GM13976 (cell line): ENCODE measurements around the gene DNM1.

Experiments
- DNase-seq: peaks from one replicate; pipeline ENCODE4 v3.0.0; 2012; ENCODE audit warnings: low spot score
- CTCF ChIP-seq: IDR thresholded peaks from 2 replicates; pipeline ENCODE4 v1.5.1; 2012; ENCODE audit warnings: borderline replicate concordance, mild to moderate bottlenecking; ENCODE audit not compliant: insufficient read depth; ENCODE audit errors: extremely low read depth, missing control alignments, control extremely low read depth
- in situ Hi-C: fragments of 300-500 bp; cut with MboI; formaldehyde crosslinking; loops from one replicate; pipeline ENCODE4 v1.12.0; 2022; ENCODE audit warnings: low sequenced_read_pairs, mixed read lengths, inconsistent platforms; ENCODE audit not compliant: unreplicated experiment

The DNM1 gene

GRCh38 chr9:128203024-128203706, at the start of gene DNM1:
Gene DNM1 (plus strand): TSS chr9:128203379. CDS start chr9:128203471, 92 bp downstream.
- DNase-seq, result peak; percentile 99
- in situ Hi-C loops, result no loop called here
- TF ChIP-seq CTCF, result peak; percentile 96

- TF ChIP-seq CTCF, result no peak
- in situ Hi-C loops, result no loop called here
- no peak for DNase-seq
Measured at GRCh38 chr9:128153947-128154695, 49.1 kb upstream of the DNM1 start.

- TF ChIP-seq CTCF, result no peak
- in situ Hi-C loops, result no loop called here
- DNase-seq, result no peak
Measured at GRCh38 chr9:128155736-128156500, 47.3 kb upstream of the DNM1 start.

GRCh38 chr9:128159522-128159783, 43.7 kb upstream of the DNM1 start:
- DNase-seq, result peak; percentile 68
- in situ Hi-C loops, result no loop called here
- TF ChIP-seq CTCF, result no peak

DNA sequence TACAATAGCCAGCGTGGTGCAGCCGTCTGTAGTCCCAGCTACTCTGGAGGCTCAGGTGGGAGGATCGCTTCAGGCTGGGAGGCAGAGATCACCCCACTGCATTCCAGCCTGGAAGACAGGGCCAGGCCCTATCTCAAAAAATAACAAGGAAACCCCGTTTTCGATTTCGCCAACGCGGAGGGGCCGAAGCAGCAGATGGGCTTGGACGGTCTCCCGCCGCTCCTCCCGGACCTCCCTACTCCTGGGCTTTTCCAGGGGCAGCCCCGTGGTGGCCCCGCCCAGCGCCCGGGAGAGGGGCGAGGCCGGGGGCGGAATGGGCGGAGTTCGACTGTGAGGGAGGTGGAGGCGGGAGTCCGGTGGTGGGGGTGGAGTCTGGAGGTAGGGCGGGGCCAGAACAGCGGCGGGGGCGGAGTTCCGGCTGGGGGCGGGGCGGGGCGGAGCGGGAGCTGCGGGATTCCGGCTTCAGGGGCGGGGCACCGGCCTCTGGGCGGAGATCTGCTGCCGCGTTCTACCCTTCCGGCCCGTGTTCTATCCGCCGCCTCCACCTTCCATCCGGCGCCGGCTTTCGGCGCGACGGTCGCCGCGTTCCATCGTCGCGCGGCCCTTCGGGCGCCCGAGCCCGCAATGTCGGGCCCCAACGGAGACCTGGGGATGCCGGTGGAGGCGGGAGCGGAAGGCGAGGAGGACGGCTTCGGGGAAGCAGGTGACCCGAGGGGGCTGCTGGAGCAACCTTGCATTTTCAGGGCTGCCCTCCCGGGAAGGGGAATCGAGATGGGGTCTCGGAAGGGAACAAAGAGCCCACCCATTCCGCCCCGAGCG, 43.2 kb upstream of the DNM1 start, which contains the start of gene BBLN:
Gene BBLN (plus strand): TSS at position 482 of the 819 bp plus-strand sequence. CDS start 143 bp downstream, at position 625.
- DNase-seq, result peak; percentile 100
- in situ Hi-C loops, result no loop called here
- no peak for TF ChIP-seq CTCF

- no peak for TF ChIP-seq CTCF
- DNase-seq, result peak; percentile 76
- in situ Hi-C loops, result no loop called here
Measured at GRCh38 chr9:128160603-128160987, 42.6 kb upstream of the DNM1 start.
